Epithelial cell of esophagus (primary cell): Measurements from ENCODE around the gene BDH2.

ENCODE experiments used
- DNase-seq: peaks from one replicate; pipeline ENCODE4 v3.0.0; 2010; ENCODE audit warnings: low read depth
- H3K4me3 ChIP-seq: 2 replicates; pipeline ENCODE4 v1.5.1; 2011; ENCODE audit warnings: mild to moderate bottlenecking, low read length, control low read depth
- TF ChIP-seq, protein P1 (sequence below): IDR thresholded peaks from 2 replicates; pipeline ENCODE4 v1.5.1; 2011; ENCODE audit warnings: low read depth, mild to moderate bottlenecking, low read length, control low read depth, inconsistent platforms; ENCODE audit not compliant: insufficient read depth; ENCODE audit errors: missing control alignments

The BDH2 gene

GRCh38 chr4:103052145-103052544 lies 47.5 kb downstream of the BDH2 start:
- H3K4me3 ChIP-seq: no peak overlapping the region
- TF ChIP-seq, protein P1, sequence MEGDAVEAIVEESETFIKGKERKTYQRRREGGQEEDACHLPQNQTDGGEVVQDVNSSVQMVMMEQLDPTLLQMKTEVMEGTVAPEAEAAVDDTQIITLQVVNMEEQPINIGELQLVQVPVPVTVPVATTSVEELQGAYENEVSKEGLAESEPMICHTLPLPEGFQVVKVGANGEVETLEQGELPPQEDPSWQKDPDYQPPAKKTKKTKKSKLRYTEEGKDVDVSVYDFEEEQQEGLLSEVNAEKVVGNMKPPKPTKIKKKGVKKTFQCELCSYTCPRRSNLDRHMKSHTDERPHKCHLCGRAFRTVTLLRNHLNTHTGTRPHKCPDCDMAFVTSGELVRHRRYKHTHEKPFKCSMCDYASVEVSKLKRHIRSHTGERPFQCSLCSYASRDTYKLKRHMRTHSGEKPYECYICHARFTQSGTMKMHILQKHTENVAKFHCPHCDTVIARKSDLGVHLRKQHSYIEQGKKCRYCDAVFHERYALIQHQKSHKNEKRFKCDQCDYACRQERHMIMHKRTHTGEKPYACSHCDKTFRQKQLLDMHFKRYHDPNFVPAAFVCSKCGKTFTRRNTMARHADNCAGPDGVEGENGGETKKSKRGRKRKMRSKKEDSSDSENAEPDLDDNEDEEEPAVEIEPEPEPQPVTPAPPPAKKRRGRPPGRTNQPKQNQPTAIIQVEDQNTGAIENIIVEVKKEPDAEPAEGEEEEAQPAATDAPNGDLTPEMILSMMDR: no peak

GRCh38 chr4:103050736-103051436 lies 48.7 kb downstream of the BDH2 start:
- TF ChIP-seq, protein P1: no peak
- DNase-seq: peak; percentile 47
- no peak overlapping the region for H3K4me3 ChIP-seq

More at GRCh38 chr4:103052145-103052544, 47.5 kb downstream of the BDH2 start:
- DNase-seq: no peak

DNA sequence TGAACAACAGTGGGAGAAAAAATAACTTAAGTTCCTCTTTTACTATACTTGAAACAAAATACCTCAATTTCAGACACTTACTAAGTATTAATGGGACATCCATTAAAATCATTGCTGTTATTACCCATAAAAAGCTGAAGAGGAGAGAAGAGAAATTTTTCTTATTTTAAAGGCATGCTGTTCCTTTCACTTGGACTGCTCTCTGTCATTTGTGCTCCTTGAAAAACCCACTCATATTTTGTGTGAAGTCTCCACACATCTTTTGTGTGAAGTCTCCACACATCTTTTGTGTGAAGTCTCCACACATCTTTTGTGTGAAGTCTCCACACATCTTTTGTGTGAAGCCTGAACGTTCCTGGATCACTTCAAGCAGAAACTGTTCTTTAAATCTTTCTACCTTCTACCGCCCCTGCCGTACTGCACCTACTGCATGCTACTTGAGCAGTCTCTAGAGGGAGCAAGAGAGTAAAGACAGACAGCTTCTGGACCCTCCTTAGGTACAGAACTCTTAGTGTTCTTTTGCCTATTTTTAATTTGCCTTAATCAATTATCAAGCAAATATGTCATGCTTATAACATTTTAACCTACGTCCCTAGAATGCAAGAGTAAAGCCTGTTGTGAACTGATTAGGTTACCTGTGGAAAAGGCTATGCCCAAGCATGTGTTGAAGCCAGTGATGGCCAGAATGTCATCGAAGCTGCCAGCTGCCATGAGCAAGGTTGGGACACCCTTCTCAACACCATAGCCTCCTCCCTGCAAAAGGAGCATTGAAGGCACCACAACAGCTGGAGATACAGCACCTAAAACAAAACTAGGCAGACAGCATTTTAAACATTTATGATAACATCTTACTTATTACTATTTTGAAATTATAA lies 53.0 kb downstream of the BDH2 start:
- H3K4me3 ChIP-seq: no peak overlapping the region
- TF ChIP-seq, protein P1: peak; percentile 87
- peak; percentile 62 for DNase-seq

GRCh38 chr4:103044183-103044582 lies 55.5 kb downstream of the BDH2 start:
- no peak for DNase-seq
- no peak overlapping the region for H3K4me3 ChIP-seq
- TF ChIP-seq, protein P1: no peak

DNA sequence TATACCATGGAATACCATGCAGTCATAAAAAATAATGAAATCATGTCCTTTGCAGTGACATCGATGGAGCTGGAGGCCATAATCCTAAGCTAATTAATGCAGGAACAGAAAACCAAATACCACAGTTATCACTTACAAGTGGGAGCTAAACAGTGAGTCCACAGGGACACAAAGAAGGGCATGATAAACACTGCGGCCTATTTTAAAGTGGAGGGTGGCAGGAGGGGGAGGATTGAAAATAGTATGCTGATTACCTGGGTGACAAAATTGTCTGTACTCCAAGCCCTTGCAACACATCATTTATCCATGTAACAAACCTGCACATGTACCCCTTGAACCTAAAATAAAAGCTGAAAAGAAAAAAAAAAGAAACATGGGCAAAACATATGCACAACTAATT lies 63.5 kb downstream of the BDH2 start:
- TF ChIP-seq, protein P1: no peak
- DNase-seq: no peak
- H3K4me3 ChIP-seq: no peak overlapping the region

DNA sequence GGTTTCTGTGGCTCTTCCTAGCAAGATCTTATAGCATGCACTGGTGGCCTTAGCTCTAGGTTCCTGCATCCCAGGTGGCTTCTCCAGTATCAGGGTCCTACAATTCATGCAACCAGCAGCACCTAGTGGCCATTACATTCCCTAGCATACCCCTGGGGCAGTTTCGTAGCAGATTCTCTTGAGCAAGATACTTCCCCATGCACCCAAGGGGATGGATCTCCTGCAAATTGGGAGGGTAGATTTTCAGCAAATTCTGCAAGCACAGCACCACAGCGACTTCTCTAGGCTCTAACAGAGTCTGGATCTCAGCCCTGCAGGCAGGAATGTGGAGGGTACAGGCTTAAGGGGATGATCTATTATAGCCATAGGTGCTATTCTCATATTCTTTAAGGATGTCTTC lies 67.1 kb downstream of the BDH2 start:
- no peak overlapping the region for H3K4me3 ChIP-seq
- peak; percentile 63 for DNase-seq
- TF ChIP-seq, protein P1: peak; percentile 53

DNA sequence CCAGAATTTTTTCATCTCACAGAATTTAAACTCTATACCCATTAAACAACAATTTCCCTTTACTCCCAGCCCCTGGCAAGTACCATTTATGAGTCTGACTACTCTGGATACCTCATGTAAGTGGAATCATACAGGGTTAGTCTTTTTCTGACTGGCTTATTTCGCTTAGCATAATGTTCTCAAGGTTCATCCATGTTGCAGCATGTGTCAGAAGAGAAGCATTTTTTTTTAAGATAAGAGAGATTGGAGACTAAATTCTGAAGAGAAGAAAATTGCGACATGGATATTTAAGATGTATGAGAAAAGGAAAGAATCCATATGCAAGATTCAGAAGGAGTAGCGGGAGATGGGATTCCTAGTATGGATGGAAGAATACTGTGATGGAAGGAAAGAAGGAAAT lies 68.8 kb downstream of the BDH2 start:
- H3K4me3 ChIP-seq: no peak overlapping the region
- TF ChIP-seq, protein P1: no peak
- no peak for DNase-seq
